PC-9 (cell line): ENCODE measurements around the gene DUSP6. TPM values are rescaled to one million over a fixed set of nuclear protein-coding genes. Genes with fewer than 3 reads are reported as not detected.
A peak's percentile ranks its signal among the peaks of the same experiment; 100 is the strongest.

Experiments
- BruUV-seq: library from RNA; stranded (reverse); fragments of 400-500 nt; replicated peaks from 2 replicates; lab custom pipeline; 2021; lab: Mats Ljungman, UMichigan
- CTCF ChIA-PET: fragments of 300-600 bp; sonication (Branson Sonifier 250); formaldehyde crosslinking; loops from one replicate; lab custom pipeline; 2022; ENCODE audit warnings: antibody characterized with exemption; lab: Charles Lee
- POLR2A ChIA-PET: fragments of 300-600 bp; sonication (Branson Sonifier 250); formaldehyde crosslinking; loops from one replicate; lab custom pipeline; 2022; ENCODE audit warnings: antibody characterized with exemption; ENCODE audit not compliant: unreplicated experiment; lab: Charles Lee
- DNase-seq, 2 experiments: peaks; one replicate each; pipeline versions ENCODE4 v3.0.0 to v3.0.0-alpha.2; 2015 to 2022; ENCODE audit warnings: mixed read lengths in 1 of 2
- H2AFZ ChIP-seq: fragments of 200-600 bp; sonication (generic); 2 replicates; pipeline ENCODE4 v1.8.1; 2017; ENCODE audit warnings: antibody characterized with exemption
- H3F3A ChIP-seq: fragments of 200-600 bp; sonication (generic); 2 replicates; pipeline ENCODE4 v1.8.1; 2017; ENCODE audit warnings: antibody characterized with exemption, mild to moderate bottlenecking, low read depth; ENCODE audit not compliant: insufficient read depth
- H3K27ac ChIP-seq: fragments of 200-600 bp; sonication (generic); 2 replicates; pipeline ENCODE4 v1.6.1; 2016; ENCODE audit warnings: mixed run types
- H3K27me3 ChIP-seq: fragments of 200-600 bp; sonication (generic); 2 replicates; pipeline ENCODE4 v1.6.1; 2016; ENCODE audit warnings: low read depth, mixed run types; ENCODE audit not compliant: insufficient read depth
- H3K36me3 ChIP-seq: fragments of 200-600 bp; sonication (generic); 2 replicates; pipeline ENCODE4 v1.6.1; 2016; ENCODE audit warnings: low read depth, mixed run types
- H3K4me1 ChIP-seq: fragments of 200-600 bp; sonication (generic); replicated peaks from 2 replicates; pipeline ENCODE4 v1.6.1; 2016; ENCODE audit warnings: mixed run types; ENCODE audit not compliant: insufficient read depth
- H3K4me2 ChIP-seq: fragments of 200-600 bp; sonication (generic); 2 replicates; pipeline ENCODE4 v1.6.1; 2017; ENCODE audit warnings: mixed run types
- H3K4me3 ChIP-seq: fragments of 200-600 bp; sonication (generic); 2 replicates; pipeline ENCODE4 v1.6.1; 2016; ENCODE audit warnings: mixed run types
- H3K79me2 ChIP-seq: fragments of 200-600 bp; sonication (generic); 2 replicates; pipeline ENCODE4 v1.6.1; 2017; ENCODE audit warnings: low read depth, mixed run types
- H3K9me2 ChIP-seq: fragments of 200-600 bp; sonication (generic); 2 replicates; pipeline ENCODE4 v1.8.1; 2017; ENCODE audit warnings: mild to moderate bottlenecking; ENCODE audit not compliant: insufficient read depth
- H3K9me3 ChIP-seq: fragments of 200-600 bp; sonication (generic); 2 replicates; pipeline ENCODE4 v1.8.1; 2016; ENCODE audit warnings: low read depth; ENCODE audit not compliant: insufficient read depth
- H4K20me1 ChIP-seq: fragments of 200-600 bp; sonication (generic); 2 replicates; pipeline ENCODE4 v1.8.1; 2017; ENCODE audit not compliant: insufficient read depth
- EZH2 ChIP-seq: fragments of 200-600 bp; sonication (generic); IDR thresholded peaks from 2 replicates; pipeline ENCODE4 v1.8.0; 2017; ENCODE audit warnings: antibody characterized with exemption, low read depth
- intact Hi-C: fragments of 100-400 bp; cut with micrococcal nuclease; formaldehyde crosslinking; loops from one replicate; pipeline ENCODE4 v1.10.0; 2022; ENCODE audit not compliant: unreplicated experiment
- total RNA-seq: library from RNA; stranded (reverse); gene quantifications from 2 replicates; pipeline ENCODE4 v1.2.3, GENCODE V29; 2021
- TF ChIP-seq, protein P1 (sequence below): fragments of 200-600 bp; sonication (generic); conservative IDR thresholded peaks from 2 replicates; pipeline ENCODE4 v1.6.1; 2017; ENCODE audit warnings: mixed run types, antibody characterized with exemption, mild to moderate bottlenecking, moderate library complexity

DUSP6 gene
- total RNA-seq, 1 experiment from 2014 or later: 14.1 TPM

DNA sequence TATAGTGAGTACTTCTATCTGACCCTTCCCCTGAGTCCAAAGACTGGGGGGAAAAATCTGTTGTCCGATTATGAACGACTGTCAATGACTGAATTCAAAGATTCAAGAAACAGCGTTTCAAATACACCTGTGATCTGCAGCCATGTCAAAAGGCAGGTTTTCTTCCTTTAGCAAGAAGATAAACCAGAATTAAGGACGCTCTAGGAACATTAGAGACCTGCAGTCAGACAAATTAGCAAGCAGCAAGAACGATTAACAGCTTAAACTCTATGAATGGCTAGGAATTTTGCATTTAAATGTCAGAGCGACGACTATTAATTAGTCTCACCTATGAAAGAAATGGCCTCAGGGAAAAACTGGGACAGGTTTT lies 2.1 kb downstream of the DUSP6 start:
- POLR2A ChIA-PET: no interaction called here
- Histone ChIP-seq H3K4me2 (peak overlapping the region; percentile 76), H3K27ac (peak overlapping the region; percentile 86), H3F3A (peaks cover 66% of the 10 kb centered on the region), H3K79me2 (peaks cover 67% of the 10 kb centered on the region), H3K9me2 (no peaks in the 10 kb centered on the region), H3K4me3 (peak overlapping the region; percentile 77), H2AFZ (no peak overlapping the region), H4K20me1 (peaks cover 37% of the 10 kb centered on the region), H3K4me1 (peaks cover 42% of the 10 kb centered on the region), H3K27me3 (no peaks in the 10 kb centered on the region), H3K36me3 (peaks cover 37% of the 10 kb centered on the region), H3K9me3 (no peaks in the 10 kb centered on the region)
- CTCF ChIA-PET: no interaction called here
- no peak for TF ChIP-seq EZH2
- TF ChIP-seq, protein P1, sequence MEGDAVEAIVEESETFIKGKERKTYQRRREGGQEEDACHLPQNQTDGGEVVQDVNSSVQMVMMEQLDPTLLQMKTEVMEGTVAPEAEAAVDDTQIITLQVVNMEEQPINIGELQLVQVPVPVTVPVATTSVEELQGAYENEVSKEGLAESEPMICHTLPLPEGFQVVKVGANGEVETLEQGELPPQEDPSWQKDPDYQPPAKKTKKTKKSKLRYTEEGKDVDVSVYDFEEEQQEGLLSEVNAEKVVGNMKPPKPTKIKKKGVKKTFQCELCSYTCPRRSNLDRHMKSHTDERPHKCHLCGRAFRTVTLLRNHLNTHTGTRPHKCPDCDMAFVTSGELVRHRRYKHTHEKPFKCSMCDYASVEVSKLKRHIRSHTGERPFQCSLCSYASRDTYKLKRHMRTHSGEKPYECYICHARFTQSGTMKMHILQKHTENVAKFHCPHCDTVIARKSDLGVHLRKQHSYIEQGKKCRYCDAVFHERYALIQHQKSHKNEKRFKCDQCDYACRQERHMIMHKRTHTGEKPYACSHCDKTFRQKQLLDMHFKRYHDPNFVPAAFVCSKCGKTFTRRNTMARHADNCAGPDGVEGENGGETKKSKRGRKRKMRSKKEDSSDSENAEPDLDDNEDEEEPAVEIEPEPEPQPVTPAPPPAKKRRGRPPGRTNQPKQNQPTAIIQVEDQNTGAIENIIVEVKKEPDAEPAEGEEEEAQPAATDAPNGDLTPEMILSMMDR: no peak
- no peak for DNase-seq
- BruUV-seq: no TSS peak
- intact Hi-C loops: loop anchor here (5.0 kb wide), 1 partner anchor 67 kb away; no protein-coding TSS in a partner anchor

DNA sequence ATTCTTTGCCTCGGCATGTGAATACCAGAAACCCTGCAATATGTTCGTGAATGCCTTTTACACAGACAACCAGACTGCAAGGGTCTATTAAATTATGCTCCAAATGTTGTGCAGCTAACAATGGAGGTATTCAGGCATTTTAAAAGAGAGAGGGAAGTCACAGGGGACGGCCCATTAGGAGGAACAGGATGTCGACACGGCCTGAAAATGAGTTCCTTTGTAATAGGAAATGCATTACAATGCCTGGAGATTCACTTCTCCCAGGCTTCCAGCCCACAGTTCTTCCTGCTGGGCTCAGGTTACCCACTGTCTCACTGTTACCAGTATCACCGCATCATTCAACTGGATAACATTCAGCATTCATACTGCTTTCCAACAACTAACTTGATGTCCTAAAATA lies 2.5 kb downstream of the DUSP6 start:
- intact Hi-C loops: loop anchor here (5.0 kb wide), 1 partner anchor 67 kb away; no protein-coding TSS in a partner anchor
- POLR2A ChIA-PET: interaction anchor here (0.6 kb wide), 1 partner anchor 124 kb away, joined by 3 read pairs; no protein-coding TSS in a partner anchor
- H3K4me1 ChIP-seq: peaks cover 38% of the 10 kb centered on the region
- BruUV-seq: no TSS peak
- no peak for TF ChIP-seq EZH2
- TF ChIP-seq, protein P1: no peak
- peaks cover 37% of the 10 kb centered on the region for H4K20me1 ChIP-seq
- H3K27me3 ChIP-seq: no peaks in the 10 kb centered on the region
- H3K27ac ChIP-seq: peak overlapping the region; percentile 86
- CTCF ChIA-PET: no interaction called here
- peak overlapping the region; percentile 77 for H3K4me3 ChIP-seq
- DNase-seq: peak; percentile 32 to 67
- peaks cover 37% of the 10 kb centered on the region for H3K36me3 ChIP-seq
- H3K9me3 ChIP-seq: no peaks in the 10 kb centered on the region
- H3K9me2 ChIP-seq: no peaks in the 10 kb centered on the region
- H2AFZ ChIP-seq: no peak overlapping the region
- peak overlapping the region; percentile 76 for H3K4me2 ChIP-seq
- H3K79me2 ChIP-seq: peaks cover 63% of the 10 kb centered on the region
- H3F3A ChIP-seq: peaks cover 62% of the 10 kb centered on the region

DNA sequence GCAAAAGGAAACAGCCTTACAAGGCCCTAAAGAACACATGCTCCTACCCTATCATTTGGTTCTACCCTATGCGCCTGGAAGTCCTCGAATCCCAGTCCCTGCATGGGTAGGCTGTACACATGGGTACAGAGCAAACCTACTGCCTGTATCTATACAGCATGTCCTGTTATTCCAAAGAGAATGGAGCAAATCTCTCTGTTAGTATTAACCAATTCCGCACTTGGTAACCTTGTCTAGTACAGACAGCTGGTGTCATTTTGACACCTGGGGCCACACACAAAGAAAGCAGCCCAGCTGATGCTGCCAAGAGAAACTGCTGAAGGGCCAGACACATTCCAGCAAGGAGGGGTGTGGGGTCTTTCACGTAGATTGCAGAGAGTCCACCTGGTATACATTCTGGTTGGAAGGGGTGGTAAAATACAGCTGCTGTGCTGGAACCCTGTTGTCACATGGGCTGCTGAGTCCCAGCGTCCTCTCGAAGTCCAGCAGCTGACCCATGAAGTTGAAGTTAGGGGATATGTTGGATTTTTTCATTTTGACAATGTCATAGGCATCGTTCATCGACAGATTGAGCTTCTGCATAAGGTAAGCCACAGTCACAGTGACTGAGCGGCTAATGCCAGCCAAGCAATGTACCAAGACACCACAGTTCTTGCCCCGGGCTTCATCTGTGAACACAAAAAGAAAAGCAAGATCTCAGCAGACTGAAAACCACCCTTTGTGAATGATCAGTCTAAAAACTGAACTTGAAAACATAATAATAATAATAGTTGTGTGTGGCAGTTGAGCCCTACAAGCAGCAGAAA lies 3.2 kb downstream of the DUSP6 start:
- H3K4me2 ChIP-seq: peak overlapping the region; percentile 76
- H2AFZ ChIP-seq: no peak overlapping the region
- H3K4me1 ChIP-seq: peaks cover 38% of the 10 kb centered on the region
- H4K20me1 ChIP-seq: peaks cover 37% of the 10 kb centered on the region
- peaks cover 37% of the 10 kb centered on the region for H3K36me3 ChIP-seq
- H3K9me3 ChIP-seq: no peaks in the 10 kb centered on the region
- intact Hi-C loops: no loop called here
- DNase-seq: no peak
- BruUV-seq: no TSS peak
- POLR2A ChIA-PET: interaction anchor here (0.6 to 0.7 kb wide), 2 partner anchors 102 to 124 kb away, joined by 3 read pairs; no protein-coding TSS in a partner anchor
- H3K27ac ChIP-seq: peak overlapping the region; percentile 86
- peaks cover 61% of the 10 kb centered on the region for H3K79me2 ChIP-seq
- no peaks in the 10 kb centered on the region for H3K27me3 ChIP-seq
- CTCF ChIA-PET: no interaction called here
- TF ChIP-seq EZH2: no peak
- TF ChIP-seq, protein P1: no peak
- no peaks in the 10 kb centered on the region for H3K9me2 ChIP-seq
- peak overlapping the region; percentile 77 for H3K4me3 ChIP-seq
- H3F3A ChIP-seq: peaks cover 55% of the 10 kb centered on the region
